ENCODE data around the gene SNCG. TPM values are rescaled to one million over a fixed set of nuclear protein-coding genes. Genes with fewer than 3 reads are reported as not detected.
"Not testable (repeated sequence)": the region's sequence is repeated elsewhere in the genome, so short reads cannot be mapped to it uniquely, and the experiment has no call there.

SNCG gene
- total and polyA plus RNA-seq, 2 donors from 2014 or later: 41.3 to 92.8 TPM

DNA sequence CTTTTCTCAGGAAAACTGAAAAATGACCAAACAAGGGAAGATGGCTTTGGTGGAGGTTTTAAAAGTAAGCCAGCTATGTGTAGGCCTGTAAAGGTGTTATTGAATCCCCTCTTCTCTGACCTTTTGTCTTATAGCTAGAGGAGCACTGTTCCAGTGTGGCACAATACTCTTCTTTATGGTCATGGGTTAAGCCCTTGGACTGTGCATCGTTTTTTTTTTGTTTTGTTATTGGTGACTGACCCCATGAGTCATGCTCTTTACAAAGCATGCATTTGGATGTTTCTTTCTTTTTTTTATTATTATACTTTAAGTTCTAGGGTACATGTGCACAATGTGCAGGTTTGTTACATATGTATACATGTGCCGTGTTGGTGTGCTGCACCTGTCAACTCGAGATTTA, 42.1 kb downstream of the SNCG start:
- intact Hi-C loops (cut with DNase I): no loop called here
- Histone ChIP-seq H3K4me3 (ENCODE audit: low read length in 3 of 3) (no peak overlapping the region), H3K27me3 (ENCODE audit: control insufficient read depth, insufficient read depth, low read length) (no peaks in the 10 kb centered on the region), H3K9ac (ENCODE audit: low read length in 3 of 3) (no peak overlapping the region), H3K9me3 (ENCODE audit: control insufficient read depth in 2 of 3, insufficient read depth in 1 of 3, low read length in 3 of 3) (no peaks in the 10 kb centered on the region), H3K36me3 (ENCODE audit: control insufficient read depth in 2 of 3, insufficient read depth in 3 of 3, low read length in 3 of 3) (no peaks in the 10 kb centered on the region), H3K27ac (ENCODE audit: low read depth in 2 of 2, low read length in 2 of 2) (no peak overlapping the region), H3K4me1 (ENCODE audit: control insufficient read depth in 2 of 3, insufficient read depth in 2 of 3, low read depth in 1 of 3, low read length in 3 of 3) (no peaks in the 10 kb centered on the region)
- DNase-seq: no peak
- no peak for TF ChIP-seq CTCF (IDR thresholded peaks at IDR 0.05; ENCODE audit: borderline replicate concordance, extremely low read depth, insufficient read depth)
- no peak for FAIRE-seq

GRCh38 chr10:87007124-87007523, 48.7 kb downstream of the SNCG start:
- FAIRE-seq; H3K9me3 ChIP-seq (ENCODE audit: control insufficient read depth in 2 of 3, insufficient read depth in 1 of 3, low read length in 3 of 3); H3K4me1 ChIP-seq (ENCODE audit: control insufficient read depth in 2 of 3, insufficient read depth in 2 of 3, low read depth in 1 of 3, low read length in 3 of 3); H3K9ac ChIP-seq (ENCODE audit: low read length in 3 of 3); H3K27me3 ChIP-seq (ENCODE audit: control insufficient read depth, insufficient read depth, low read length); H3K36me3 ChIP-seq (ENCODE audit: control insufficient read depth in 2 of 3, insufficient read depth in 3 of 3, low read length in 3 of 3); intact Hi-C loops (cut with DNase I); H3K4me3 ChIP-seq (ENCODE audit: low read length in 3 of 3); H3K27ac ChIP-seq (ENCODE audit: low read depth in 2 of 2, low read length in 2 of 2); DNase-seq: not testable (repeated sequence)

- H3K9ac ChIP-seq (ENCODE audit: low read length in 3 of 3); intact Hi-C loops (cut with DNase I); FAIRE-seq: not testable (repeated sequence)
Observed at GRCh38 chr10:87007674-87008073, 49.3 kb downstream of the SNCG start.

DNA sequence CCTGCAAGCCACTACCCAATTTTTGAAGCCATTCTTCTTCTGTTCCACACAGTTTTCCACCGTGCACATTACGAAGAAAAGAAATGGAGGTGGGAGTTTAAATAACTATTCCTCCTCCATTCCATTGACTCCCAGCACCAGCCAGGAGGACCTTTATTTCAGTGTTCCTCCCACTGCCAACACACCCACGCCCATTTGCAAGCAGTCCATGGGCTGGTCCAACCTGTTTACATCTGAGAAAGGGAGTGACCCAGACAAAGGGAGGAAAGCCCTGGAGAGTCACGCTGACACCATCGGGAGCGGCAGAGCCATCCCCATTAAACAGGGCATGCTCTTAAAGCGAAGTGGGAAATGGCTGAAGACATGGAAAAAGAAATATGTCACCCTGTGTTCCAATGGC, 49.9 kb downstream of the SNCG start:
- FAIRE-seq, DNase-seq: not testable (repeated sequence)

More at GRCh38 chr10:87007674-87008073, 49.3 kb downstream of the SNCG start:
- H3K9me3 ChIP-seq (ENCODE audit: control insufficient read depth in 2 of 3, insufficient read depth in 1 of 3, low read length in 3 of 3); H3K4me1 ChIP-seq (ENCODE audit: control insufficient read depth in 2 of 3, insufficient read depth in 2 of 3, low read depth in 1 of 3, low read length in 3 of 3); H3K27me3 ChIP-seq (ENCODE audit: control insufficient read depth, insufficient read depth, low read length); H3K27ac ChIP-seq (ENCODE audit: low read depth in 2 of 2, low read length in 2 of 2); DNase-seq; H3K36me3 ChIP-seq (ENCODE audit: control insufficient read depth in 2 of 3, insufficient read depth in 3 of 3, low read length in 3 of 3); H3K4me3 ChIP-seq (ENCODE audit: low read length in 3 of 3): not testable (repeated sequence)

GRCh38 chr10:87009134-87009696, 50.8 kb downstream of the SNCG start:
- H3K4me3 ChIP-seq (ENCODE audit: low read length in 3 of 3); FAIRE-seq; H3K27ac ChIP-seq (ENCODE audit: low read depth in 2 of 2, low read length in 2 of 2); H3K36me3 ChIP-seq (ENCODE audit: control insufficient read depth in 2 of 3, insufficient read depth in 3 of 3, low read length in 3 of 3); H3K9me3 ChIP-seq (ENCODE audit: control insufficient read depth in 2 of 3, insufficient read depth in 1 of 3, low read length in 3 of 3); H3K9ac ChIP-seq (ENCODE audit: low read length in 3 of 3); DNase-seq; intact Hi-C loops (cut with DNase I); H3K27me3 ChIP-seq (ENCODE audit: control insufficient read depth, insufficient read depth, low read length); H3K4me1 ChIP-seq (ENCODE audit: control insufficient read depth in 2 of 3, insufficient read depth in 2 of 3, low read depth in 1 of 3, low read length in 3 of 3): not testable (repeated sequence)

More for the DNA sequence above, 49.9 kb downstream of the SNCG start:
- H3K9ac ChIP-seq (ENCODE audit: low read length in 3 of 3); H3K9me3 ChIP-seq (ENCODE audit: control insufficient read depth in 2 of 3, insufficient read depth in 1 of 3, low read length in 3 of 3); H3K36me3 ChIP-seq (ENCODE audit: control insufficient read depth in 2 of 3, insufficient read depth in 3 of 3, low read length in 3 of 3); H3K27ac ChIP-seq (ENCODE audit: low read depth in 2 of 2, low read length in 2 of 2); H3K4me3 ChIP-seq (ENCODE audit: low read length in 3 of 3); intact Hi-C loops (cut with DNase I); H3K27me3 ChIP-seq (ENCODE audit: control insufficient read depth, insufficient read depth, low read length); H3K4me1 ChIP-seq (ENCODE audit: control insufficient read depth in 2 of 3, insufficient read depth in 2 of 3, low read depth in 1 of 3, low read length in 3 of 3): not testable (repeated sequence)

Other genes with a start within 250 kb of the SNCG start
- gene BMPR1A, start 202.0 kb upstream of the SNCG start, total RNA-seq: 37.4 TPM
- gene BMPR1A, start 202.0 kb upstream of the SNCG start, polyA plus RNA-seq (ENCODE audit: insufficient read depth, low read depth, low replicate concordance): 7.9 TPM
- 65.9 TPM for gene MMRN2, start 984 bp upstream of the SNCG start, total RNA-seq
- gene MMRN2, start 984 bp upstream of the SNCG start, polyA plus RNA-seq (ENCODE audit: insufficient read depth, low read depth, low replicate concordance): 19.9 TPM
- gene ADIRF, start 9.9 kb downstream of the SNCG start, total RNA-seq: 357 TPM
- 897 TPM for gene ADIRF, start 9.9 kb downstream of the SNCG start, polyA plus RNA-seq (ENCODE audit: insufficient read depth, low read depth, low replicate concordance)
- gene FAM25A, start 61.7 kb downstream of the SNCG start, total RNA-seq: not detected
- gene FAM25A, start 61.7 kb downstream of the SNCG start, polyA plus RNA-seq (ENCODE audit: insufficient read depth, low read depth, low replicate concordance): not detected
- 162 TPM for gene GLUD1, start 136.2 kb downstream of the SNCG start, total RNA-seq
- 346 TPM for gene GLUD1, start 136.2 kb downstream of the SNCG start, polyA plus RNA-seq (ENCODE audit: insufficient read depth, low read depth, low replicate concordance)
- 36.9 TPM for gene SHLD2, start 136.6 kb downstream of the SNCG start, total RNA-seq
- gene SHLD2, start 136.6 kb downstream of the SNCG start, polyA plus RNA-seq (ENCODE audit: insufficient read depth, low read depth, low replicate concordance): 25.9 TPM